Brain microvascular endothelial cell (primary cell): ENCODE measurements around the gene NPAS2.

Experiments
- DNase-seq: peaks from one replicate; pipeline ENCODE4 v3.0.0-alpha.2; 2020
- H3K27ac ChIP-seq: fragments of 250-450 bp; sonication (Bioruptor Pico); 2 replicates; pipeline ENCODE4 v1.5.1; 2020; ENCODE audit warnings: mild to moderate bottlenecking, moderate library complexity
- H3K27me3 ChIP-seq: fragments of 250-450 bp; sonication (Bioruptor Pico); replicated peaks from 2 replicates; pipeline ENCODE4 v1.5.1; 2020; ENCODE audit warnings: mild to moderate bottlenecking
- H3K36me3 ChIP-seq: fragments of 250-450 bp; sonication (Bioruptor Pico); replicated peaks from 2 replicates; pipeline ENCODE4 v1.5.1; 2020; ENCODE audit warnings: mild to moderate bottlenecking
- H3K4me3 ChIP-seq: 2 replicates; pipeline ENCODE4 v1.5.1; 2011; ENCODE audit warnings: low read depth, mild to moderate bottlenecking, control low read depth, low read length, moderate library complexity
- in situ Hi-C: cut with HindIII; loops from 2 replicates; pipeline ENCODE4 v1.10.0; 2017; ENCODE audit warnings: low sequenced_read_pairs, low pct_ligation_motif_present
- TF ChIP-seq, protein P1 (sequence below): IDR thresholded peaks from 2 replicates; pipeline ENCODE4 v1.5.1; 2011; ENCODE audit warnings: low read depth, mild to moderate bottlenecking, moderate library complexity, low read length, control low read depth, inconsistent platforms; ENCODE audit errors: missing control alignments

NPAS2 gene

DNA sequence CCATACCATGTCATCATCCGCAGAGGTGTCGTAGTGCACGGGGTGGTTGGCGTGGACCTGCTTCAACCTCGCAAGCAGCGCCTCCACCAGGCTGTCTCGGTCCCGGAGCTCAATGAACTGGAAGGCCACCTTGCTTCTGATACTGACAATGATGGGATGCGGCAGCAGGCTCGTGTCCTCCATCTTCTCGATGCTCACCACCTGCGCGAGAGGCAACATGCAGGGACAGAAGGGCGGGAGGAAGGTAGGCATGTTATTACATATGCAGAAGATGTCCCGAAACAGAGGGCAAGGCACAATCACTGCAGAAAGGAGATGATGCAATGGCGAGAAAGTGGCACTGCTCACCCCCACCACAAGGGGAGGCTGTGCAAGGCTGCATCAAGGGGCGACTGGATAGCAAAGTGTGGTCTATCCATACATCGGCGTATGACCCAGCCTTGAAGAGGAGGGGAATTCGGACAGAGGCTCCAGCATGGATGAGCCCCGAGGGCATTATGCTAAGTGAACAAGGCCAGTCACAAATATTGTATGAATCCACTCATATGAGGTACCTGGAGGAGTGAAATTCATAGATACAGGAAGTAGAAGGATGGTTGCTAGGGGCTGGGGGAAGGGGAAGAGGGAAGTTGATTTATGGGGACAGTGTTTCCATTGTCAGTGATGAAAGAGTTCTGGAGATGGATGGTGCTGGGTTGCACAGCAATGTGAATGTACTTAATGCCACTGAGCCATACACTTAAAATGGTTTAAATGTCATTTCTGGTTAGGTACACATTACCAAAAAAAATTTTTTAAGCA is 218.7 kb downstream of the NPAS2 start:
- TF ChIP-seq, protein P1, sequence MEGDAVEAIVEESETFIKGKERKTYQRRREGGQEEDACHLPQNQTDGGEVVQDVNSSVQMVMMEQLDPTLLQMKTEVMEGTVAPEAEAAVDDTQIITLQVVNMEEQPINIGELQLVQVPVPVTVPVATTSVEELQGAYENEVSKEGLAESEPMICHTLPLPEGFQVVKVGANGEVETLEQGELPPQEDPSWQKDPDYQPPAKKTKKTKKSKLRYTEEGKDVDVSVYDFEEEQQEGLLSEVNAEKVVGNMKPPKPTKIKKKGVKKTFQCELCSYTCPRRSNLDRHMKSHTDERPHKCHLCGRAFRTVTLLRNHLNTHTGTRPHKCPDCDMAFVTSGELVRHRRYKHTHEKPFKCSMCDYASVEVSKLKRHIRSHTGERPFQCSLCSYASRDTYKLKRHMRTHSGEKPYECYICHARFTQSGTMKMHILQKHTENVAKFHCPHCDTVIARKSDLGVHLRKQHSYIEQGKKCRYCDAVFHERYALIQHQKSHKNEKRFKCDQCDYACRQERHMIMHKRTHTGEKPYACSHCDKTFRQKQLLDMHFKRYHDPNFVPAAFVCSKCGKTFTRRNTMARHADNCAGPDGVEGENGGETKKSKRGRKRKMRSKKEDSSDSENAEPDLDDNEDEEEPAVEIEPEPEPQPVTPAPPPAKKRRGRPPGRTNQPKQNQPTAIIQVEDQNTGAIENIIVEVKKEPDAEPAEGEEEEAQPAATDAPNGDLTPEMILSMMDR: peak; percentile 74
- Histone ChIP-seq H3K36me3 (no peaks in the 10 kb centered on the region), H3K4me3 (no peak overlapping the region), H3K27me3 (no peaks in the 10 kb centered on the region), H3K27ac (no peak overlapping the region)
- in situ Hi-C loops: loop anchor here (25.0 kb wide), 1 partner anchor 174 kb away; no protein-coding TSS in a partner anchor
- DNase-seq: no peak

DNA sequence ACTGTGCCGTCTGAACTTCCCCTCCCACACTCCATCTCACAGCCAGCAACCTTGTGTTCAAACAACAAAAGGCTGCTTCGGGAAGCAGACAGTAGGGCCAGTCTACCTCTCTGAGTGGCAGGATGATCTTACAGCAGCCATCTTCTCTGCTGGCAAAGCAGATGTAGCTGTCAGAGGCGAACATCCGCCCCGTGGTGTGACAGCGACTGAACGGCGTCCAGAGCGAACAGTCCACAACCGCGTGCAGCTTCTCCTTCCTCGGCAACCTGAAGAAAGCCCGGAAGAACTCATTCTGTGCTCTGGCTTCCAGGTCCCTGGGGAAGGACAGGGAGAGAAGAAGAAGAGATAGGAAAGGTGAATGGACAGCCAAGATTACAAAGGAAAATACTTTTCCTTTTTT is 220.1 kb downstream of the NPAS2 start:
- in situ Hi-C loops: loop anchor here (25.0 kb wide), 1 partner anchor 172 kb away; no protein-coding TSS in a partner anchor
- TF ChIP-seq, protein P1: no peak
- H3K27me3 ChIP-seq: no peaks in the 10 kb centered on the region
- DNase-seq: no peak
- H3K4me3 ChIP-seq: no peak overlapping the region
- H3K27ac ChIP-seq: no peak overlapping the region
- H3K36me3 ChIP-seq: no peaks in the 10 kb centered on the region

DNA sequence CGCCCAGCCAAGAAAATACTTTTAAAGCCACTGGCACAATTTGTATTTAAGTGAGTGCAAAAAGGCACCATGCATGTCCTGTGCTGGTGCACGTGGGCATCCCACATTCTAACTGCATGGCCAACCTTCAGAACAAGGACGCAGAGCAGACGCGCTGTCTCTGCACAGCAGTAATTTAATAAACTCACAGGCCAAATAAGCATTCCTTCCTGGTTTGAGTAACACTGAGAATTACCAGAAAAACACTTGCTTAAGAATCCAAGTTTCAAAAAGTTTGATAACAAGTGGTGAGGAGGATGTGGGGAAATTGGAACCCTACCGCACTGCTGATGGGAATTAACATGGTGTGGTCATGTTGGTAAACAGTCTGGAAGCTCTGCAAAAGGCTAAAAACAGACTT is 220.8 kb downstream of the NPAS2 start:
- TF ChIP-seq, protein P1: no peak
- in situ Hi-C loops: loop anchor here (25.0 kb wide), 1 partner anchor 172 kb away; no protein-coding TSS in a partner anchor
- no peak for DNase-seq

DNA sequence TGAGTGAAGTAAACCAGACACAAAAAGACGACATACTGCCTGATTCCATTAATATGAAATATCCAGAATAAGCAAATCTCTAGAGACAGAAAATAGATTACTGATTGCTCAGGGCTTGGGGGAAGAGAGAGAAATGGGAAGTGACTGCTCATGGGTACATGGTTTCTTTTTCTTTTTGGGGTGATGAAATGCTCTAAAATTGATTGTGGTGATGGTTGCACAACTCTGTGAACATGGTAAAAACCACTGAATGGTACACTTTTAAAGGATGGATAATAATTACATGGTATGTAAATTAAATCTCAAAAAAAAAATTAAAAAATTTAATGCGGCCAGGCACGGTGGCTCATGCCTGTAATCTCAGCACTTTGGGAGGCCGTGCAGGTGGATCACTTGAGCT is 221.5 kb downstream of the NPAS2 start:
- DNase-seq: no peak
- in situ Hi-C loops: loop anchor here (25.0 kb wide), 1 partner anchor 171 kb away; no protein-coding TSS in a partner anchor
- no peaks in the 10 kb centered on the region for H3K27me3 ChIP-seq
- H3K36me3 ChIP-seq: no peaks in the 10 kb centered on the region
- TF ChIP-seq, protein P1: no peak
- no peak overlapping the region for H3K27ac ChIP-seq
- no peak overlapping the region for H3K4me3 ChIP-seq

More for the DNA sequence above, 220.8 kb downstream of the NPAS2 start:
- Histone ChIP-seq H3K27me3 (no peaks in the 10 kb centered on the region), H3K4me3 (no peak overlapping the region), H3K36me3 (no peaks in the 10 kb centered on the region), H3K27ac (no peak overlapping the region)

DNA sequence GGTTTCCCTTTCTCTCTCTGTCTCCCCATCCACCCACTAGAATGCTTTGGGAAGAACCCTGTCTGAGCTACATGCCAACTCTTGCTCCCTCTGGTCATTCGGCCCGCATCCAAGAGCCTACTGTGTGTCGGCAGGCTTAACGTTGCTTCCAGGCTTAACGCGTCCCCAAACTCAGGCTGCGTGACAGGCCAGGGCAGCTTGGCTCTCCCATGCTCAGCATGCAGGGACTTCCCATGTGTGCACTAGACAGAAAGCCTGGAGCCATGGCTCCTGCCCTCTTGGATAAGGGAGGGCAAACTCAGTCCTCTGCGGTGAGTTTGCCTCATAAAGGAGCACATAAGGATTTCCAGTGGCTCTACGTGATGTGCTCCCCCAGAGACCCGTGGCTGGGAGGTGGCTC is 225.4 kb downstream of the NPAS2 start:
- in situ Hi-C loops: loop anchor here (25.0 kb wide), 1 partner anchor 167 kb away; no protein-coding TSS in a partner anchor
- Histone ChIP-seq H3K36me3 (no peaks in the 10 kb centered on the region), H3K4me3 (no peak overlapping the region), H3K27me3 (no peaks in the 10 kb centered on the region), H3K27ac (no peak overlapping the region)
- DNase-seq: no peak
- TF ChIP-seq, protein P1: no peak
